Measurements from ENCODE around the gene ARMC2. TPM values are rescaled to one million over a fixed set of nuclear protein-coding genes. Genes with fewer than 3 reads are reported as not detected.

Gene ARMC2
- total RNA-seq, 1 experiment from 2014 or later = 4.0 TPM

GRCh38 chr6:108988296-108988695 lies 140.1 kb downstream of the ARMC2 start:
- no peak for DNase-seq (ENCODE audit: low read depth)

GRCh38 chr6:108988765-108989164 lies 140.5 kb downstream of the ARMC2 start:
- no peak for DNase-seq (ENCODE audit: low read depth)

- no peak for DNase-seq (ENCODE audit: low read depth)
These were observed 141.5 kb downstream of the ARMC2 start for GRCh38 chr6:108989700-108990099.

GRCh38 chr6:108993876-108994275 lies 145.7 kb downstream of the ARMC2 start:
- no peak for DNase-seq (ENCODE audit: low read depth)

- DNase-seq (ENCODE audit: low read depth) = no peak
These were observed 147.1 kb downstream of the ARMC2 start for GRCh38 chr6:108995296-108995695.

- DNase-seq (ENCODE audit: low read depth) = no peak
These were observed 148.0 kb downstream of the ARMC2 start for GRCh38 chr6:108996208-108996607.

- no peak for DNase-seq (ENCODE audit: low read depth)
These were observed 150.3 kb downstream of the ARMC2 start for GRCh38 chr6:108998485-108998884.

GRCh38 chr6:108999428-108999827 lies 151.2 kb downstream of the ARMC2 start:
- DNase-seq (ENCODE audit: low read depth) = no peak

- no peak for DNase-seq (ENCODE audit: low read depth)
These were observed 152.1 kb downstream of the ARMC2 start for GRCh38 chr6:109000289-109000688.

- DNase-seq (ENCODE audit: low read depth) = no peak
These were observed 153.2 kb downstream of the ARMC2 start for GRCh38 chr6:109001291-109001894.

GRCh38 chr6:109002051-109002697 lies 154.0 kb downstream of the ARMC2 start:
- no peak for DNase-seq (ENCODE audit: low read depth)

GRCh38 chr6:109002882-109003281 lies 154.7 kb downstream of the ARMC2 start:
- no peak for DNase-seq (ENCODE audit: low read depth)

GRCh38 chr6:109006818-109007217 lies 158.6 kb downstream of the ARMC2 start:
- DNase-seq (ENCODE audit: low read depth) = no peak

- no peak for DNase-seq (ENCODE audit: low read depth)
These were observed 159.3 kb downstream of the ARMC2 start for GRCh38 chr6:109007521-109007920.

GRCh38 chr6:109008054-109008453 lies 159.8 kb downstream of the ARMC2 start:
- DNase-seq (ENCODE audit: low read depth) = no peak

GRCh38 chr6:109008537-109009235 lies 160.5 kb downstream of the ARMC2 start:
- peak; percentile 42 for DNase-seq (ENCODE audit: low read depth)

GRCh38 chr6:109009236-109009961 lies 161.2 kb downstream of the ARMC2 start:
- DNase-seq (ENCODE audit: low read depth) = peak; percentile 94

GRCh38 chr6:109009962-109010704 lies 161.9 kb downstream of the ARMC2 start:
- DNase-seq (ENCODE audit: low read depth) = no peak

- no peak for DNase-seq (ENCODE audit: low read depth)
These were observed 162.5 kb downstream of the ARMC2 start for GRCh38 chr6:109010705-109011102.

- DNase-seq (ENCODE audit: low read depth) = no peak
These were observed 165.6 kb downstream of the ARMC2 start for GRCh38 chr6:109013656-109014305.

GRCh38 chr6:109014606-109015005 lies 166.4 kb downstream of the ARMC2 start:
- DNase-seq (ENCODE audit: low read depth) = no peak
